Endothelial cell of umbilical vein (primary cell): Measurements from ENCODE around the gene LSMEM2. TPM values are rescaled to one million over a fixed set of nuclear protein-coding genes. Genes with fewer than 3 reads are reported as not detected.

Experiments used
- BruUV-seq: library from RNA; stranded (reverse); fragments of 400-500 nt; replicated peaks from 2 replicates; lab custom pipeline; 2021; lab: Mats Ljungman, UMichigan
- CTCF ChIA-PET: fragments of 300-600, 350-600 bp; sonication (Branson Sonifier 250); formaldehyde crosslinking; loops from one replicate; lab custom pipeline; 2021; ENCODE audit warnings: antibody characterized with exemption, inconsistent platforms; lab: Charles Lee
- POLR2A ChIA-PET: fragments of 300-600, 350-600 bp; sonication (Branson Sonifier 250); formaldehyde crosslinking; loops from one replicate; lab custom pipeline; 2021; ENCODE audit warnings: antibody characterized with exemption, inconsistent platforms; lab: Charles Lee
- DNase-seq: peaks from one replicate; pipeline ENCODE4 v3.0.0-alpha.2; 2011; ENCODE audit warnings: low read depth, low spot score
- FAIRE-seq: peaks from 2 replicates; lab custom pipeline; 2011; peaks lifted over from hg19 to GRCh38; lab: Jason Lieb, UNC
- H2AFZ ChIP-seq: 2 replicates; pipeline ENCODE4 v1.6.0; 2012; ENCODE audit warnings: low read depth, low read length, control low read depth, inconsistent platforms
- H3K27ac ChIP-seq: 2 replicates; pipeline ENCODE4 v1.5.1; 2011; ENCODE audit warnings: low read depth, mild to moderate bottlenecking, control low read depth, low read length, moderate library complexity; ENCODE audit not compliant: insufficient read depth
- H3K27me3 ChIP-seq, 2 experiments: 2 replicates each; pipeline versions ENCODE4 v1.6.0 to v1.6.1; 2011; ENCODE audit warnings: low read length in 2 of 2, mixed read lengths in 1 of 2; ENCODE audit not compliant: control insufficient read depth in 2 of 2, insufficient read depth in 2 of 2
- H3K36me3 ChIP-seq, 2 experiments: 2 replicates in 1 of 2; 3 replicates in 1 of 2; pipeline ENCODE4 v1.5.1; 2011; ENCODE audit warnings: low read length in 2 of 2, mild to moderate bottlenecking in 1 of 2, moderate library complexity in 1 of 2; ENCODE audit not compliant: control insufficient read depth in 2 of 2, insufficient read depth in 2 of 2; ENCODE audit errors: extremely low read depth in 1 of 2
- H3K4me1 ChIP-seq: 3 replicates; pipeline ENCODE4 v1.5.1; 2011; ENCODE audit warnings: mild to moderate bottlenecking, low read length; ENCODE audit not compliant: control insufficient read depth, insufficient read depth; ENCODE audit errors: extremely low read depth
- H3K4me2 ChIP-seq: 2 replicates; pipeline ENCODE4 v1.6.1; 2011; ENCODE audit warnings: low read length, control low read depth, mixed read lengths; ENCODE audit not compliant: insufficient read depth
- H3K4me3 ChIP-seq, 3 experiments: fragments of 200-600 bp in 1 of 3; sonication (generic), shearing (Covaris generic) in 1 of 3; replicated peaks in 1 of 3; 2 replicates each; pipeline ENCODE4 v1.5.1; 2011 to 2016; ENCODE audit warnings: control low read depth in 3 of 3, low read length in 3 of 3, mild to moderate bottlenecking in 2 of 3, inconsistent platforms in 1 of 3, low read depth in 1 of 3, moderate library complexity in 1 of 3; ENCODE audit not compliant: insufficient read depth in 1 of 3
- H3K79me2 ChIP-seq: 2 replicates; pipeline ENCODE4 v1.6.0; 2012; ENCODE audit warnings: low read length, inconsistent platforms; ENCODE audit not compliant: control insufficient read depth, insufficient read depth
- H3K9ac ChIP-seq: replicated peaks from 2 replicates; pipeline ENCODE3; 2011; ENCODE audit warnings: low read length, control low read depth; ENCODE audit not compliant: insufficient read depth; ENCODE audit errors: extremely low read depth
- H3K9me1 ChIP-seq: replicated peaks from 3 replicates; pipeline ENCODE4 v1.6.0; 2011; ENCODE audit warnings: mild to moderate bottlenecking, low read length; ENCODE audit not compliant: control insufficient read depth, insufficient read depth; ENCODE audit errors: extremely low read depth
- H3K9me3 ChIP-seq: replicated peaks from 2 replicates; pipeline ENCODE4 v1.5.1; 2012; ENCODE audit warnings: low read length, inconsistent platforms; ENCODE audit not compliant: control insufficient read depth, insufficient read depth
- H4K20me1 ChIP-seq: replicated peaks from 2 replicates; pipeline ENCODE3; 2011; ENCODE audit warnings: mild to moderate bottlenecking, low read length; ENCODE audit not compliant: control insufficient read depth, insufficient read depth; ENCODE audit errors: extremely low read depth
- CTCF ChIP-seq, 2 donors: IDR thresholded peaks; 1 replicate in 1 of 2; 2 replicates in 1 of 2; pipeline ENCODE4 v1.5.1; 2011; ENCODE audit warnings: low read length in 2 of 2, mild to moderate bottlenecking in 2 of 2, moderate library complexity in 2 of 2, control low read depth in 1 of 2, inconsistent platforms in 1 of 2, low read depth in 1 of 2; ENCODE audit not compliant: insufficient read depth in 1 of 2; ENCODE audit errors: extremely low read depth in 1 of 2
- EZH2 ChIP-seq: IDR thresholded peaks from 2 replicates; pipeline ENCODE4 v1.6.1; 2012; ENCODE audit warnings: borderline replicate concordance, low read depth, mild to moderate bottlenecking, moderate library complexity, low read length, inconsistent platforms; ENCODE audit not compliant: severe bottlenecking
- FOS ChIP-seq: IDR thresholded peaks from 2 replicates; pipeline ENCODE4 v1.6.1; 2011; ENCODE audit warnings: mild to moderate bottlenecking, low read length, moderate library complexity, borderline replicate concordance; ENCODE audit not compliant: insufficient read depth
- GATA2 ChIP-seq: IDR thresholded peaks from 2 replicates; pipeline ENCODE4 v1.7.0; 2011; ENCODE audit warnings: low read depth, mild to moderate bottlenecking, moderate library complexity, mixed read lengths, low read length; ENCODE audit not compliant: insufficient read length, insufficient read depth
- JUN ChIP-seq: IDR thresholded peaks from 2 replicates; pipeline ENCODE4 v1.6.1; 2011; ENCODE audit warnings: borderline replicate concordance, low read depth; ENCODE audit not compliant: insufficient read length, insufficient read depth
- MAX ChIP-seq: IDR thresholded peaks from 2 replicates; pipeline ENCODE4 v1.6.1; 2011; ENCODE audit not compliant: insufficient read depth, insufficient read length
- MYC ChIP-seq: IDR thresholded peaks from one replicate; pipeline ENCODE4 v1.6.1; 2011; ENCODE audit warnings: mild to moderate bottlenecking, low read depth, low read length
- POLR2A ChIP-seq: IDR thresholded peaks from 2 replicates; pipeline ENCODE4 v1.6.1; 2012; ENCODE audit warnings: low read depth, mild to moderate bottlenecking, control low read depth, low read length
- POLR2AphosphoS5 ChIP-seq: IDR thresholded peaks from 2 replicates; pipeline ENCODE4 v1.6.1; 2012; ENCODE audit warnings: low read depth, mild to moderate bottlenecking, control low read depth, low read length, moderate library complexity; ENCODE audit not compliant: insufficient read depth
- dilution Hi-C: fragments of 300-500 bp; cut with MboI; formaldehyde crosslinking; loops from one replicate; pipeline ENCODE4 v1.15.0; 2019; ENCODE audit warnings: low sequenced_read_pairs; ENCODE audit not compliant: extremely low pct_ligation_motif_present
- intact Hi-C: fragments of 100-400 bp; cut with micrococcal nuclease; formaldehyde crosslinking; loops from one replicate; pipeline ENCODE4 v1.10.0; 2022
- polyA plus RNA-seq, 4 experiments: library from polyadenylated mRNA; depleted of rRNA in 3 of 4; stranded (reverse) in 3 of 4; unstranded in 1 of 4; fragments of >200 nt; gene quantifications; 2 replicates each; pipeline versions ENCODE4 v1.2.1 to v1.2.3, GENCODE V29; 2011 to 2012; ENCODE audit warnings: missing spikeins in 1 of 4
- total RNA-seq: library from RNA; stranded (reverse); gene quantifications from 2 replicates; pipeline ENCODE4 v1.2.3, GENCODE V29; 2021

The LSMEM2 gene
- total and polyA plus RNA-seq, 2 donors (not counting 3 experiments of a cell fraction or from before 2014, with no cell fraction given): not detected

DNA sequence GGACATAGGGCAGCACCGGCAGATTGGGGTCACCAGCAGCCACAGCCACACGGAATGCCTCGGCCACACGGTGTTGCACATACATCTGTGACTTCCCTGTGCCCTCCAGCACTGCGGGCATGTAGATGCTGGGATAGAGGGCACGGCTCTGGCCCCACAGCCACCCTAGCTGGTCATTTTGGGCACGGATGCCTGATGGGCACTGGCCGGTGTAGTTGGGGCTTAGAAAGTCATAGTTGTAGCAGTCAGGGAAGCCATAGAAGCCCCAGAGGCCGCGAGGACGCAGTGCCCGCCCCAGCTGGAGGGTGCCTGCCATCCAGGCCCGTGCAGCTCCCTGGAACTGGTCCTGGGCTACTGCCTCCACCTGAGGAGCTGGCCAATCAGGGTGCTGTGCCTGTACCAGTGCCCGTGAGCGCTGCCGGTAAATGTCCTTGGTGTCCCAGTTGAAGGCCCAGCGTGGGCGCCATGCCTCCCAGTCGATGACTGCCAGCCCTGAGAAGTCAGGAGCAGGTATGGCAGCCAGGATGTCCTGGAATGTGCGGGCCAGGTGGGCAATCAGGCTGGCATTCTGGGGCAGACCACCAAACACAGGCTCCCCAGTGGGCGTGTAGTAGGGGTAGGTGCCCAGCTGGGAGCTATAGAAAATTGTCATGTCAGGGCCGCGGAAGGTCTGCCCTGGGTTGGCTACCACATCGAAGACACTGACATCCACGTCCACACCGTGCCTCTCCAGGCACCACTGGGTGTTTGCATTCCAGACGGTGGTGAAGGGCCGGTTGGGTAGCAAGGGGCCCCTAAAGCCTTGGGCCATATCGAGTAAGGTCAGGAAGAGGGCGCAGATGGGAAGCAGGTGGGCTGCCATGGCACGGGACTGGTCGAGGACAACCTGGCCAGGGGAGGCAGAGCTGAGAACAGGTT, 23.5 kb downstream of the LSMEM2 start:
- Histone ChIP-seq H3K9me3 (no peaks in the 10 kb centered on the region), H3K9ac (no peak overlapping the region), H4K20me1 (no peaks in the 10 kb centered on the region), H3K9me1 (no peaks in the 10 kb centered on the region), H3K4me2 (no peak overlapping the region), H3K27me3 (no peaks in the 10 kb centered on the region), H3K27ac (no peak overlapping the region), H3K79me2 (no peaks in the 10 kb centered on the region), H3K4me3 (no peak overlapping the region), H3K36me3 (no peaks in the 10 kb centered on the region), H2AFZ (no peak overlapping the region), H3K4me1 (peaks cover 25% of the 10 kb centered on the region)
- intact Hi-C loops (no loop called here), dilution Hi-C loops (no loop called here)
- TF ChIP-seq MAX (no peak), POLR2A (peak; percentile 3)
- no peak for FAIRE-seq
- POLR2A ChIA-PET: no interaction called here
- no peak for DNase-seq
- no TSS peak for BruUV-seq
- CTCF ChIA-PET: interaction anchor here (6.6 kb wide), 1 partner anchor 22 kb away, joined by 48 read pairs; the partner anchor contains the start of gene HYAL2

GRCh38 chr3:50303013-50303815, 24.3 kb downstream of the LSMEM2 start, which contains the start of gene HYAL1:
TSS of gene HYAL1 (minus strand) at chr3:50303574. CDS start at chr3:50302956, 618 bp downstream.
- ChIA-PET POLR2A (no interaction called here), CTCF (interaction anchor here (0.6 to 6.6 kb wide), 3 partner anchors 15 to 77 kb away, joined by 3 to 48 read pairs (median 3); partner anchors contain the start of gene HYAL2)
- FAIRE-seq: no peak

More at GRCh38 chr3:50303013-50303815, 24.3 kb downstream of the LSMEM2 start, which contains the start of gene HYAL1:
- dilution Hi-C loops: no loop called here
- Histone ChIP-seq H3K4me1 (peaks cover 23% of the 10 kb centered on the region), H3K27me3 (no peaks in the 10 kb centered on the region), H3K27ac (no peak within 1 kb of the TSS), H3K9me1 (no peaks in the 10 kb centered on the region), H3K9ac (no peak within 1 kb of the TSS), H3K79me2 (no peaks in the 10 kb centered on the region), H3K9me3 (no peaks in the 10 kb centered on the region), H3K4me3 (no peak within 1 kb of the TSS), H3K36me3 (no peaks in the 10 kb centered on the region), H2AFZ (no peak within 1 kb of the TSS), H3K4me2 (no peak within 1 kb of the TSS), H4K20me1 (no peaks in the 10 kb centered on the region)
- no peak for DNase-seq
- intact Hi-C loops: no loop called here
- no TSS peak for BruUV-seq
- TF ChIP-seq MAX (no peak), CTCF (IDR thresholded peaks at IDR 0.05; ENCODE audit: extremely low read depth in 1 of 2, insufficient read depth in 1 of 2, low read depth in 1 of 2, low read length in 2 of 2) (peak in 1 of 2 donors; percentile 10), GATA2 (no peak), EZH2 (no peak), FOS (no peak), POLR2A (no peak), JUN (no peak), MYC (no peak), POLR2AphosphoS5 (peak; percentile 25)
